Gastrocnemius medialis (tissue), 4 donors: Measurements from ENCODE around the gene HMX2.

Source experiments
- CTCF ChIP-seq, 5 experiments: fragments of 450-650 bp in 3 of 5; fragments of 200-600 bp in 2 of 5; sonication (generic) in 2 of 5; IDR thresholded peaks in 4 of 5; conservative IDR thresholded peaks in 1 of 5; 1 replicate in 4 of 5; 2 replicates in 1 of 5; pipeline ENCODE4 v1.5.1; 2016 to 2019; ENCODE audit warnings: antibody characterized with exemption in 5 of 5, mild to moderate bottlenecking in 3 of 5, moderate library complexity in 3 of 5
- POLR2A ChIP-seq, 2 donors: fragments of 450-650 bp; IDR thresholded peaks; one replicate each; pipeline ENCODE4 v1.6.1; 2017; ENCODE audit warnings: antibody characterized with exemption in 2 of 2, mild to moderate bottlenecking in 2 of 2, moderate library complexity in 2 of 2

DNA sequence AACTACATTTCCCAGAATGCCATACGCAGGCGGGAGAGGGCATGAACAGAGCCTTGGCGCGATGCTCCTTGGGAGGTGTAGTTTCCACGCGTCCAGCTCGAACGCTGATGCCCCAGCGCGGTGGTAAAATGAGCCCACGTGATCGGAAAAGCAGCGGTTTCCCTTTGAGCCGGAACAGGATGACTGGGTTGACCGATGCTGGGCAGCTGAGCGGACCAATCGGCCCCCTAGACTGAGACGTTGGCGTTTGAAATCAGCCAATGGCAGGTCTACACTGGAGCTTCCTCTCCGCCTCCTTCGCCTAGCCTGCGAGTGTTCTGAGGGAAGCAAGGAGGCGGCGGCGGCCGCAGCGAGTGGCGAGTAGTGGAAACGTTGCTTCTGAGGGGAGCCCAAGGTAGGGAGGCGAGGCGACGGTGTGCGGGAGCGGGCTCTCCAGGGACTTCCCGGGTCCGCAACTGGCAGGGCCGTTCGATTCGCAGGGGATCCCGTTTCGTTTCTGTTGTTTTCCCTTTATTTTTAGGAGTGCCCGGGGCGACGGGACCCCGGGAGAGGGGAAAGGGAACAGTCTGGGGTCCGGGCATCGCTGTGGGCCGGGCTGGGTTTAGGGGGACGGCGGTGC lies 6.3 kb downstream of the HMX2 start, which contains the start of gene BUB3:
- peak in 3 of 5 experiments; percentile 32 to 53 (median 40) for TF ChIP-seq CTCF (IDR thresholded peaks at IDR 0.05 in 4 of 5, conservative IDR thresholded peaks at IDR 0.05 in 1 of 5)
- TF ChIP-seq POLR2A (IDR thresholded peaks at IDR 0.05): peak; percentile 72 to 76
